ENCODE data around the gene FHDC1.

DNA sequence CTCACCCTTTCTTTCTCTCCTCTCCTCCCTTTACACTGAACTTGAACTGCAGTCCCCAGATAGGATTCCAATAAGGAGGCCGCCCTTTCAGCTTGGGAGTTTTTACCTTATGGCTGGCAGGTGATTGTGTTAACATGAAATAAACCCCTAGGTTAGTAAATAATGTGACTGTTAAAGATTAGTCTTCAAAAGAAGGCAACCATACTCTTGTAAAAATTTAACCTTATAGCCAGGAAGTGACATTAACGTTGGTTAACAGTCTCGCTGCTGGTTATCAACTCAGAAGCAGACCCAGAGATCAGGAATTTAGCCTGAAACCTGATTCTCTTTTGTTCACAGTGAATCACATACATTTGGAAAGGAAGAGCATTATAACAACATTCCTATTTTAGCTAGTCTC is 15.2 kb downstream of the FHDC1 start:
- no peak for TF ChIP-seq POLR2A (IDR thresholded peaks at IDR 0.05)
- no peak for TF ChIP-seq CTCF (IDR thresholded peaks at IDR 0.05)

Measured in body of pancreas (tissue), 4 donors.